G401.6 (cell line): ENCODE data around the gene OR7A17.
A peak's percentile ranks its signal among the peaks of the same experiment; 100 is the strongest.

Source experiments
- FAIRE-seq: peaks from 2 replicates; lab custom pipeline; 2012; peaks lifted over from hg19 to GRCh38; lab: Jason Lieb, UNC

The OR7A17 gene

DNA sequence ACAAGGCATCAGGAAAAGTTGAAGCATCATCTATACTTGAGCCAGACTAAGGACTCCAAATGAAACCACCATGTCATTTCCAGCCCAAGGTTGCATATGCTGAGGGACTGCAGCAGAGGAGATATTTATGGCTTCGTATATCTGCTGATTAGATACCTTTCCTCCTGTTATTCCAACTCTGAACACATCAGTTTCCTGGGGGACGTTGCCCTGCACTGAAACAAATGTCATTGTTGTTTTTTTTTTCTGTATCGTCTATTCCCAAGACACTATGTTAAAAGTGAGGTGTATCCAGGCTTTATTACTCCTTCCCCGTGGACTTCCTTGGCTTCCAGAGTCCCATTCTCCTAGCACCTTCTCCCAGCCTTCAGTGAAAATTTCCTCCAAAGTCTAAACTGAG is at the start of gene OR7A17:
Gene OR7A17 (minus strand): TSS at position 101 of the 400 bp plus-strand sequence. CDS start 4,777 bp downstream, outside the sequence.
- no peak for FAIRE-seq

DNA sequence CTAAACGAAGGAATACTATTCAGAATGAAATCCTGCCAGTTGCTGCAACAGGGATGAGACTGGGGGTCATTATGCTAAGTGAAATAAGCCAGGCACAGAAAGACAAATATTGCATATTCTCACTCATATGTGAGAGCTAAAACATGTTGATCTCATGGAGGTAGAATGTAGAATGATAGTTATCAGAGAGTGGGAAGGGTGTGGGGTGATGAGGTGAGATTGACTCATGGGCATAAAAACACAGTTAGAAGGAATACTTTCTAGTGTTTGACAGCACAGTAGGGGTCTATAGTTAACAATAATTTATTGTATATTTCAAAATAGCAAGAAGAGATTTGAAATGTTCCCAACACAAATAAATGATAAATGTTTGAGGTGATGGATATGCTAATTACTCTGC is 47.6 kb upstream of the OR7A17 start:
- no peak for FAIRE-seq

DNA sequence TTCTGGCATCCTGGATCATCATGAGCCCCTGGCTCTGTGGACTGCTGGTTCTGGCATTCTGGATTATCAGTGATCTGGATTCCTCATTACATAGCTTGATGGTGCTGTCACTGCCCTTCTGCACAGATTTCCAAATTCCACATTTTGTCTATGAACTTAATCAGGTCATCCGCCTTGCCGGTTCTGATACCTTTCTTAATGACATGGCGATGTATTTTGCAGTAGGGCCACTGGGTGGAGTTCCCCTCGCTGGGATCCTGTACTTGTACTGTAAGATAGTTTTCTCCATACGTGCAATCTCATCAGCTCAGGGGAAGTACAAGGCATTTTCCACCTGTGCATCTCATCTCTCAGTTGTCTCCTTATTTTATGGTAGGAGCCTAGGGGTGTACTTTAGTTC is 30.9 kb upstream of the OR7A17 start:
- no peak for FAIRE-seq

DNA sequence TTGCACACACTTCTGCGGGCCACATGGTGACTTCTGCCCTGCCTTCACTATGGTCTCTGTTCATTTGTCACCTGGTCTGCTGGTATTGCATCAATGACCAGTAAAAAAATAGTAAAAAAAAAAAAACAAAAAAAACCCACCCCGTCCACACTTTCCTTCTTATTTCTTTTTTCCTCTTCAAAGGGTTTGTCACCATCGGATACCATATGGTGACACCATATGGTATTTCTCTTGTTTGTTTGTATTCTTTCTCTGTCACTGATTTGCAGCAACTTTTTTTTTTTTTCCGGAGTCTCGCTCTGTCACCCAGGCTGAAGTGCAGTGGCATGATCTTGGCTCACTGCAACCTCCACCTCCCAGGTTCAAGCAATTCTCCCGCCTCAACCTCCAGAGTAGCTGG is 29.2 kb upstream of the OR7A17 start:
- no peak for FAIRE-seq

DNA sequence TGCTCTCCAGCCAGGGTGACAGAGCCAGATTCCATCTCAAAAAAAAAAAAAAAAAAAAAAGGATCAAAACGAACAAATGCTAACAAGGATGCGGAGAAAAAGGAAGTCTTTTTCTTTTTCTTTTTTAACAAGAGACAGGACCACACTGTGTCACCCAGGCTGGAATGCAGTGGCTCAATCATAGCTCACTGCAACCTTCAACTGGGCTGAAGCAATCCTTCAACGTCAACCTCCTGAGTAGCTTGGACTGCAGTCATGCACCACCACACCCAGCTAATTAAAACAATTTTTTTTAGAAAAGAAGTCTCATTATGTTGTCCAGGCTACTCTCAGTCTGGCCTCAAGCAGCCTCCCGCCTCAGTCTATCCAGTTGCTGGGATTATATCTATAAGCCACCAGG is 20.8 kb upstream of the OR7A17 start:
- FAIRE-seq, result no peak

DNA sequence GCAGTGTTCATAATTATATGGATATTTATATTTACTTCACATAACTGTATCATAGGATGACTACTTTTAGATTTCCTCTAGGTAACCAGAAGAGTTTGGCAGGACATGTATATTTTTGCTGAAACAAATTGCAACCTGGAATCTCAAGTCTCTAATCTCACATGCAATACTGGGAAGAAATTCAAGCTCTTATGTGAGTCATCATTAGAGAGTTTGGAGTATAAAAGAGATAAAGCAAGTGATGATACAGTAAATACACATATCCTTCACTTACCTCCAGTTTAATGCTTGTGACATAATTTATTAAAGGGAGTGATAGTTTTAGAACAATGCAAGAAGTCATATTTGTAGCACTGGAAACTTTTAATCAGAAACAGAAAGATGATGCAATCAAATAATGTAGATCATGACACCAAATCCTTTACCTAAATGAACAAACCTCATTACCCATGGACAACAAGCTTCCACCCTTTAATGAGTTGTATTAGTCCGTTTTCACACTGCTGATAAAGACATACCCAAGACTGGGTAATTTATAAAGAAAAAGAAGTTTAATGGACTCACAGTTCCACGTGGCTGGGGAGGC is 15.8 kb upstream of the OR7A17 start:
- FAIRE-seq, result no peak

DNA sequence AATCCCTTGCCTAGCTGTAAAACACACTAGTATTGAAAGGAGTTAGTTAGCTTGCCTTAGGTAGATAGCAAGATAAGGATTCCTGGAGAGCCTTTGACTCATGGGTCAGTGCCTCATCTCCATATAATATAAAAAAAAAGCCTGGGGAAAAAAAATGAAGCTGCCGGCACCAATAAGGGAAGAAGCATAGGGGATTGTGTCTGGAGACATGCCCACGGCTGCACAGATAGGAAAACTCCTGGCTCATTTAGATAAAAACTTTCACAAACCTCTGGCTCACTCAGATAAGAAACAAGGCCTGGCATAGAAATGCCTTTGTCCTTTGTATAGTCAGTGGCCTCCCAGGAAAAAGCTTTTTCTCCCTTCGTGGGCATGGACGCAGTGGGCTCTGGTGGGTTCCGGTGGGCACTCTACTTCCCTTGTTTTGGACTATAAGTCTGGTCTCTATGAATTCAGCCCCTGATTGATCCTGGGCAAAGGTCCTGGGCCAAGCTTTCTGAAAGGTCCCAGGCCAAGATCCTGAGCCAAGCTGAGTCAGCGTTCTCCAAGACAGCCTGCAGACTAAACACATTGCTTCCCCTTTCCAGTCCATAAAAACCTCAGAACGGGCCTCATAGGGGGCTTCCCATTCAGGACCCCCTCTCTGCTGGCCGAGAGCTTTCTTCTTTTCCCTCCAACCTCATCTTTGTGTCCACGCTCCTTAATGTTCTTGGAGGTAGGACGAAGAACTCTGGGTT is 4.9 kb upstream of the OR7A17 start:
- no peak for FAIRE-seq

DNA sequence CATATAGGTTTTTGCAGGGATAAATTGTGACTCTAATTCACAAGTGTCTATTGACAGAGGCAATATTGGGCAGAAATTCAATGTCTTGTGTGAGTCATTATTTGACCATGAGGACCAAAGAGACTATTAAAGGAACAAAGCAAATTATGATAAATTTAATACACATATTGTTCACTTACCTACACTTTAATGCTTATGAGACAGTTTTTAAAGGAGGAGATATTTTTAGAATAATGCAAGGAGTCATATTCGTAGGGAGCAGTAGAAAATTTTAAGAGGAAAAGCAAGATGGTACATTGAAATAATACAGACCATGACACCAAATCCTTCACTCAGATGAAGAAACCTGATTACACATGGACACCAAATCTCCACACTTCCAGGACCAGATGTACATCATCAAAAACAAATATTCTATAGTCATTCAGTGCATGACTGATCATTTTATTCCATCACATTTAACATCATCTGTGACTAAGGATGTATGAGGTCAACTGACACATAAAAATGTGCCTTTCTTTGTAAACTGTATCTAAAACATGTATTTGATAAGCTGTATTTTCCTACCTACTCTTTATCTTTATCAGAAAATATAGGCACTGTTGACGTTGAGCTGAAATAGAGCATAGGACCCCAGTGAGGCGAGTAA is 4.2 kb upstream of the OR7A17 start:
- FAIRE-seq, result no peak

DNA sequence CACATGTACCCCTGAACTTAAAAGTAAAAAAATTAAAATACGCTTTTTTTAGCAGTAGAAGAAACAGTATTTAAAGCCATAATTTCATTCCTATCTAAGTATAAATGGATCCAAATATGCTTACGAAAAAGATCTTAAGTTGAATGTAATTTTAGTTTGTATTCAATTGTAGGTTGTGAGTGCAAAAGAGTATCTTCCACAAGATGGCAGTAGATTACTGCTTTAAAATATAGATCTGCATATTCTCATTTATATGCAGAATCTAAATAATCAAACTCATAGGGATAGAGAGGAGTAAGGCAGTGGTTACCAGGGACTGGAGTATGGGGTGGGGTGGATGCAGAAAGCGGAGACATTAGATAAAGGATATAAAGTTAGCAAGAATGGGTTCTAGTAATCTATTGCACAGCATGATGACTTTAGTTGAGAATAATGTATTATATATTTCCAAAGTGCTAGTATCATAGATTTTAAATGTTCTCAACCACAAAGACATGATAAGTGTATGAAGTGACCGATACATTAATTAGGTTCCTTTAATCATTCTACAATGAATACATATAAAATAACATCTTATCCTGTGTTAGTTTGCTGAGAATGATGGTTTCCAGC is 14.2 kb downstream of the OR7A17 start:
- FAIRE-seq, result peak; percentile 87

DNA sequence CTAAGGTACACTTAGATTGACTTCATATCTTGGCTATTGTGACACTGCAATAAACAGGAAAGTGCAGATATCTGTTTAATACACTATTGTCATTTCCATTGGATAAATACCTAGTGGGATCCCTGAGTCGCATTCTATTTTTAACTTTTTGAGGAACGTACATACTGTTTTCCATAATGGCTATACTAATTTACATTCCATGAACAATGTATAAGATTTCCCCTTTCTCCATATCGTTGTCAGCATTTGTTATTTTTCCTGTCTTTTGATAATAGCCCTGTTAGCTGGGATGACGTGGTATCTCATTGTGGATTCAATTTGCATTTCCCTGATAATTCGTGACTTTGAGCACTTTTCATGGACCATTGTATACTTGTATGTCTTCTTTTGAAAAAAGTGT is 17.4 kb downstream of the OR7A17 start:
- FAIRE-seq, result no peak

DNA sequence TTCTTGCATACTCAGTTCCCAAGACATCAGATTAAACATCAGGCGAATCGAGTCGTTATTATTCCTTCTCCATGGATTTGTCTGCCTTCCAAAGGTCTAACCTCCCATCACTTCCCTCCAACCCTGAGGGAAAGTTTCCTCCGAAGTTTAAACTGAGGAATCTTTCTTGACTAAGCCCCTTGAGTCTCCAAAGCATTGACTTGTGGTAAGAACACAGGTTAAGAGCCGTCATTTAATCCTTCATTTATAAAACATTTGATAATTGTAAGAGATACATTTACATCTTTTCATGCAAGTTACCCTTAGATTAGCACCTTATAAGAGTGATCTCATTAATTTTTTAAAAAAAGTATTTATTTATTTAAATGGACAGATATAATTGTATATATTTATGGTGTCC is 37.1 kb downstream of the OR7A17 start, which contains the start of gene OR7A10:
Gene OR7A10 (minus strand): TSS at position 101 of the 400 bp plus-strand sequence. CDS start 7,045 bp downstream, outside the sequence.
- no peak for FAIRE-seq

DNA sequence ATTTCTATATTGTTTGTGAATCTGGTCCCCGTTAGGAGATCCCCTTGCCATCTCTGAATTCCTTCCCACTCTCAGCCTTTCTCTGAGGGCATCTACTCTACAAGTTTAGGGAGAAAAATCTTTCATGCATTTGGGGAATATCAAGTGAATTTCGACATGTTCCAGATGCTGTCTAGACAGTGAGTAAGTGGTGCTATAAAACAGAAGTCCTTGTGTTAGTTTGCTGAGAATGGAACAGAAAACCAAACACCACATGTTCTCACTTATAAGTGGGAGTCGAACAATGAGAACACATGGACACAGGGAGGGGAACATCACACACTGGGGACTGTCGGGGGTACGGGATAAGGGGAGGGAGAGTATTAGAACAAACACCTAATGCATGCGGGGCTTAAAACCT is 42.4 kb downstream of the OR7A17 start:
- no peak for FAIRE-seq

DNA sequence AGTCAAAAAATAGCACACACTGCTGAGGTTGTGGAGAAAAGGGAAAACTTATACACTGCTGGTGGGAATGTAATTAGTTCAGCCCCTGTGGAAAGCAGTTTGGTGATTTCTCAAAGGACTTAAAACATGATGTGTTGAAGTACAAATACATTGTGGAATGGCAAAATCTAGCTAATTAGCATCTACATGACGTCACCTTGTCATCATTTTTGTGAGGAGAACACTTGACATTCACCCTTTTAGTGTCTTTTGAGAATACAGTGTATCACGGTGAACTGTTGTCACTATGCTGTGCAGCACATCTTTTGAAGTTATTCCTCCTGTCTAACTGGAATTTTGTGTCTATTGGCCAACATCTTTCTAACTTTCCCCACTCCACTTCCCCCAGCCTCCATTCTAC is 42.8 kb downstream of the OR7A17 start:
- no peak for FAIRE-seq

DNA sequence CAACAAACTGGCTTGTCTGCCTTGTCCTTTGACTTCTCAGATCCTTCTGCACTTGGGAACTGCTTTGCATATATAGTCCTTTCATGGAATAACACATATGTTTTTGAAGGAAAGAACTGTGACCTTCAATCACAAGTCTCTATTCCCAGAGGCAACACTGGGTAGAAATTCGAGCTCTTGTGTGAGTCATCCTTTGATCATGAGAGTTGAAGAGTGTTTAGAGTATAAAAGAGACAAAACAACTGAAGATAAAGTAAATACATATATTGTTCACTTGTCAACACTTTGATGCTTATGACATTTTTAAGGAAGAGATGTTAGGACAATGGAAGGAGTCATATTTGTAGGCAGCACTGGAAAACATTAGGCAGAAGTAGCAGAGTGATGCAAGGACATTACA is 45.7 kb downstream of the OR7A17 start:
- FAIRE-seq, result no peak

DNA sequence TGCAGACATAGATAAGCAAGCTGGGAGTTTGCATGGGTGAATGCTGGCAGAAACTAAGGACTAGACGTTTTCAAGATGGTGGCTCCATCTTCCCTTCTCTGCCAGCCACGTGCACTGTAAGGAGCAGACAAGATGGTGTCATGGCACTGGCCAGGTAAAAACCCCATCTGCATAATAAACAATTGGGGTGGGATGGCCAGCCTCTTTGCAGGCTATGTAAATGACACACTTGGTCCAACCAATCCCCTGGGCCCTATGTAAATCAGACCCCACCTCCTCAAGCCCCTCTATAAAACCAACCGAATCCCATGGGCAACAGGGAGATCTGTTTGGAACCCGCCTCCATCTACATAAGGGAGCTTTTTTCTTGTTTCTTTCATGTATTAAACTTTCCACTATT is 48.5 kb downstream of the OR7A17 start:
- FAIRE-seq, result no peak

DNA sequence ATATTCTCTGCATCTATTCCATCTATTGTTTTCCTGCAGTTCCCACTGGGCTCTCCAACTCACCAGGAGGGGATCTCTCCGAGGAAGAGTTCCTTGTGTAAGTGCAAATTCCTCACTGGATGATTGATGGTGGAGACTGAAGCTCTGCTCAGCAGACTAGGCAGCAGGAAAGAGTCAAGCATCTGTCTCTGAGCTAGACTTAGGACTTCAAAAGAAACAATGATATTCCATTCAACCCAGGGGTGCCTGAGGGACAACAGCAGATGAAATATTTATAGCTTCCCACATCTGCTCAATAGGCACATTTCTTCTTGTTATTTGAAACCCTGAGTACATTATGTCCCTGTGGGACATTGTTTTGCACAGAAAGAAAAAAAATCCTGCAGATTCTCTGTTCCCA is 50.9 kb downstream of the OR7A17 start, which contains the start of the genes OR7A5 and OR7C1:
Gene OR7A5 (minus strand): TSS at position 175 of the 400 bp plus-strand sequence. CDS start 6,944 bp downstream, outside the sequence.
Gene OR7C1 (minus strand): TSS at position 175 of the 400 bp plus-strand sequence. CDS start 35,049 bp downstream, outside the sequence.
- FAIRE-seq, result no peak

DNA sequence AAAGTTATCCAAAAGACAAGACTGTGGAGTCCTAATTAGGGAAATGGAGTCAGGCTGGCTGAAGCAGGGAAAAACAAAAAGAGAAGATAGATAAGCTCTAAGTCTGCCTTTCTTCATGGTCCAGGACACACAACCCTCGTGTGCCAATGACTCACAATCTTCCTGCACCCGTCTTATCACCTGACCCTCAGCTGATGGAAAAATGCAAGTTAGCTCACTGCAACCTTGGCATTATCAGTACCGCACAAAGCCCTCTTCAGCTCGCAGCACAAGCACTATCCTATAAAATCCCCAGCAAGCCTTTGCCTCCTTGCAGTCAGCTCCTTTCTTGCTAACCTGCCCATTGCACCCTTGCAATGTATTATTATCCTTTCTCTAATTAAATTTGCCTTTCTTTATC is 55.2 kb downstream of the OR7A17 start:
- FAIRE-seq, result no peak
